Measurements from ENCODE around the gene SPIRE2.
"Not testable (repeated sequence)": the region's sequence is repeated elsewhere in the genome, so short reads cannot be mapped to it uniquely, and the experiment has no call there.

SPIRE2 gene, protein sequence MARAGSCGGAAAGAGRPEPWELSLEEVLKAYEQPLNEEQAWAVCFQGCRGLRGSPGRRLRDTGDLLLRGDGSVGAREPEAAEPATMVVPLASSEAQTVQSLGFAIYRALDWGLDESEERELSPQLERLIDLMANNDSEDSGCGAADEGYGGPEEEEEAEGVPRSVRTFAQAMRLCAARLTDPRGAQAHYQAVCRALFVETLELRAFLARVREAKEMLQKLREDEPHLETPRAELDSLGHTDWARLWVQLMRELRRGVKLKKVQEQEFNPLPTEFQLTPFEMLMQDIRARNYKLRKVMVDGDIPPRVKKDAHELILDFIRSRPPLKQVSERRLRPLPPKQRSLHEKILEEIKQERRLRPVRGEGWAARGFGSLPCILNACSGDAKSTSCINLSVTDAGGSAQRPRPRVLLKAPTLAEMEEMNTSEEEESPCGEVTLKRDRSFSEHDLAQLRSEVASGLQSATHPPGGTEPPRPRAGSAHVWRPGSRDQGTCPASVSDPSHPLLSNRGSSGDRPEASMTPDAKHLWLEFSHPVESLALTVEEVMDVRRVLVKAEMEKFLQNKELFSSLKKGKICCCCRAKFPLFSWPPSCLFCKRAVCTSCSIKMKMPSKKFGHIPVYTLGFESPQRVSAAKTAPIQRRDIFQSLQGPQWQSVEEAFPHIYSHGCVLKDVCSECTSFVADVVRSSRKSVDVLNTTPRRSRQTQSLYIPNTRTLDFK

DNA sequence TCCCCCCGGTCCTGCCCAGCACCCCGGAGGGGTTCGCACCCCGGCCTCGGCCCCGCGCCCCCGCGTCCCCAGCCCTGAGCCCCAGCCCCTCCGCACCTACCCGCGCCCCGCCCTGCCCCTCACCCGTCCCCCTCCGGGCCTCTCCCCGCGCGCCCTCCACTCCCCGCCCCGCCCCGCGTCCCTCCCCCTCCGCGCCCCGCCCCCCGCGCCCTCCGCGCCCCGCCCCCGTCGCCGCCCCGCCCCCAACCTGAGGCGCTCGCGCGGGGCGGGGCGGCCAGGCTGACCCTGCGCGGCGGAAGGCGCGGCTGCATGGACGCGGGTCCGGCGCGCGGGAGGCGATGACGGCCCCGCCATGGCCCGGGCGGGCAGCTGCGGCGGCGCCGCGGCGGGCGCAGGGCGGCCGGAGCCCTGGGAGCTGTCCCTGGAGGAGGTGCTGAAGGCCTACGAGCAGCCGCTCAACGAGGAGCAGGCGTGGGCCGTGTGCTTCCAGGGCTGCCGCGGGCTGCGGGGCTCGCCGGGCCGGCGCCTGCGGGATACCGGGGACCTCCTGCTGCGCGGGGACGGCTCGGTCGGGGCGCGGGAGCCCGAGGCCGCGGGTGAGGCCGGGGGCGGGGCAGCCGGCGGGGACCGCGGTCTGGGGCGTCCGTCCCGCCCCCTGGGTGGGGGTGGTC is at the start of gene SPIRE2:
TSS of gene SPIRE2 (plus strand) at position 277 of the 671 bp plus-strand sequence. CDS start at position 353, 76 bp downstream.
- peak; percentile 83 for DNase-seq (ENCODE audit: low read depth, low spot score)

DNA sequence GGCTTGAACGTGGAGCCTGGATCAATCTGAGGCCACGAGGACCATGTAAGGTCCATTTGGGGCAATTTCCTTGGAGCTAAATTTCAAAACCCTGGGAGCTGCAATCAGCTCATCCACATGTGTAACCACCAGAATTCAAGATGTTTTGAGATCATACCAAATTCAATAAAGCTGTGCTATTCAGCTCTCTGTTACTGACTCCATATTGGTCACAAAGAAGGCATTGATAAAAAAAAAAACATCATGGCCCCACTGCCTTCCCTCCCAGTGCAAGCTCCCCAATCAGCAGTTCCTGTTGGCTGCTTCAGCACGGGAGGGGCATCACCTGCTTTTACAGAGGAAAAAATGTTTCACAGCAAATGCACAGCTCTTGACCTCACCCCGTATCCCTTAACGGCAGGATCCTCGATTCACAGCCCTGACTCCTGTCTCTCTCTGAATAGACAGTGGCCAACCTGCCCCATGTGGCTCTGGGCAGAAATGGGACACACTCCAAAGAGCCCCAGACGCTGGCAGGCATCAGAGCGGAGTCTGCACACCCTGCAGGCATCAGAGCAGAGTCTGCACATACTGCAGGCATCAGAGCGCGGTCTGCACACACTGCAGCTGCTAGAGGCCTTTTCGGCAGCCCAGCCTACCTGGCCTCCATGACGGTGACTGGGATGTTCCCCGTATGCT is 48.9 kb upstream of the SPIRE2 start:
- no peak for DNase-seq (ENCODE audit: low read depth, low spot score)

DNA sequence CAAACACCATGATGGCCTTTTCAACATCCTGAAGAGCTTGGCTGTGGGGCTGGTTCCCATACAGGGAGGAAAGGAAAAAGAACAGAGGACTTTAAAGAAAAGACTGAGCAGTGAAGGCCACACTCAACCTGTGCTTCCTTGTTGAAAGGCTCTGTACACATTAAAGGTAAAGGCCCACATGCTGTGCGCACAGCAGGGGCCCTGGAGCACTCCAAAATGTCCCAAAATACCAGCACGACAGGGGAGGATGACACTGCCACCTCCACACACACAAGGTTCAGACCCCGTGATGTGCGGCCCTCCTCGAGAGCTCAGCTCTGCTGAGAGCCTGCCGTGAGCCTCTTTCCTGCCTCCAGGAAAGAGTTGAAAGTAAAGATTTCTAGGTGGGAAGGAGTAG is 48.4 kb upstream of the SPIRE2 start:
- peak; percentile 64 for DNase-seq (ENCODE audit: low read depth, low spot score)

- no peak for DNase-seq (ENCODE audit: low read depth, low spot score)
These were observed 45.8 kb upstream of the SPIRE2 start for GRCh38 chr16:89782489-89782888.

- DNase-seq (ENCODE audit: low read depth, low spot score) = not testable (repeated sequence)
These were observed 44.3 kb upstream of the SPIRE2 start for GRCh38 chr16:89783952-89784351.

- DNase-seq (ENCODE audit: low read depth, low spot score) = no peak
These were observed 43.9 kb upstream of the SPIRE2 start for GRCh38 chr16:89784406-89784805.

- DNase-seq (ENCODE audit: low read depth, low spot score) = no peak
These were observed 42.6 kb upstream of the SPIRE2 start for GRCh38 chr16:89785523-89786155.

DNA sequence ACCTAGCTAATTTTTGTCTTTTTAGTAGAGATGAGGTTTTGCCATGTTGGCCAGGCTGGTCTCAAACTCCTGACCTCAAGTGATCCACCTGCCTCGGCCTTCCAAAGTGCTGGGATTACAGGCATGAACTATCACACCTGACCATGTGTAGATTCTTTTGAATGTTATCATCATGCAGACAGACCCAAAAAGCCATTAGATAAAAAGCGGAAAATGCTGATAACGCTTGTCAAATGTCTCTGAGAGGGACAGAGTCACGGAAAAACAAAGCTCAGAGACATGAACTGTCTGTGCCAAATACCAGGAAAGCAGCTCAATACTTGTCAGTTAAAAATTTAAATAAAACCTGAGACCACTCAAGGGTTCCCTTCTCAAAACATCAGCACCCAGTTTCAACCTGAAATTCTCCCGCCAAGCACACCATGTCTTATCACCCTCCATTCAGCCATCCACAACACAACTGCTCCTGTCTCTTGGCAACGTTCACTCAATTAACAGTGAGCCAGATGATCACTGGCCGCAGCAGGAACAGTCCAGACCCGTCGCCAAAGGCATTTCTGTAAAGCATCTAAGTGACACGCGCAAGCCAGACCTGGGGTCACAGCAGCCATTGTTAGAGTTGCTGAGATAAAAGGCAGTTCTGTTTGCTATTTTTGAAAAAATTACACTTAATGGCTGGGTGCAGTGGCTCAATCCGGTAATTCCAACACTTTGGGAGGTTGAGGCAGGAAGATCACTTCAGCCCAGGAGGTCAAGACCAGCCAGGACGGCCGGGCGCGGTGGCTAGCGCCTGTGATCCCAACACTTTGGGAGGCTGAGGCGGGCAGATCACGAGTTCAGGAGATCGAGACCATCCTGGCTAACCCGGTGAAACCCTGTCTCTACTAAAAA is 41.6 kb upstream of the SPIRE2 start:
- DNase-seq (ENCODE audit: low read depth, low spot score) = no peak

- no peak for DNase-seq (ENCODE audit: low read depth, low spot score)
These were observed 40.9 kb upstream of the SPIRE2 start for GRCh38 chr16:89787365-89787805.

DNA sequence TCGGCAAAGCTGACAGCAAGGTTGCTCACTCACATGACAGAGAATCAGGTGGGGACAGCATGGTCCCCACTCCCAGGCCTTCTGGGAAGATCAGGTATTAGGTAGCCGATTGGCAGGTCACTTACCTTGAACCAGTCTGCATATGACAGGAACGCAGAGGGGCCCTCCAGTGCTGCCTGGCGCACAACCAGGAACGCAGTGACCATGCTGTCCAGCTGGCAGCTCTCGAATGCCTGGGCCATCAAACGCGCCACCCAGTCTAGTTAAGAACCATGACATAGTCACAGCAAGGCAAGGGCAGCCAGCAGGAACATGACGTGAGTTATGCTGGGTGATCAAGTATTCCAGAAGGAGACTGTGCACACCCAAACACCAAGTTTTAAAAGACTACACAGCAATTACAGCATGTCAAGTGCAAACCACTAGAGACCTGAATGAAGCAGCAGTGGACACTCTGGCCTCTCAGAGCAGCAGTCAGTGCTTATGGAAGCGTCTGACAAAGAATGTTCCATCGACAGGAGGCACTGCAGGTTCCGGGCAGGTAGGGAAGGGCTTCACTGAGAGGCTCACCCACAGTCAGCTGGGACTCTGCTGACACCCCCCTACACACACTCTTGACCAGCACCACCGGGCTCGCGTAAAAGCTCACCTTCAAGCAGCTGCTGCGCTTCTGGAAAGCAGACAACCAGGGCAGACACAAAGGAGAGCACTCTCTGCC is 36.8 kb upstream of the SPIRE2 start:
- DNase-seq (ENCODE audit: low read depth, low spot score) = no peak

- peak; percentile 64 for DNase-seq (ENCODE audit: low read depth, low spot score)
These were observed 35.2 kb upstream of the SPIRE2 start for GRCh38 chr16:89793092-89793491.

DNA sequence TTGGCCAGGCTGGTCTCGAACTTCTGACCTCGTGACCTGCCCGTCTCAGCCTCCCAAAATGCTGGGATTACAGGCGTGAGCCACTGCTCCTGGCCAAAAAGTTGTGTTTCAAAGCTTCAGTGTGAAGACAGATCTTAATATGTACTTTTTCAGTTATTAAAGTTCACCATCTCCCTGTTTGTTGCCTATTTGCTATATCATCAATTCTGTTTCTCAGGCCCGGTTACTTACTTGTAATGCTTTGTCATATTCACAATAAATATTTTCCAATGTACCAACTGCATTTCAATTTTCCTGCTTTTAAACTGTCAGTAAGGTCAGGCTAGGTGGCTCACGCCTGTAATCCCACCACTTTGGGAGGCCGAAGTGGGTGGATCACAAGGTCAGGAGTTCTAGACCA is 34.3 kb upstream of the SPIRE2 start:
- DNase-seq (ENCODE audit: low read depth, low spot score) = no peak

GRCh38 chr16:89795676-89796075 is 32.6 kb upstream of the SPIRE2 start:
- no peak for DNase-seq (ENCODE audit: low read depth, low spot score)

DNA sequence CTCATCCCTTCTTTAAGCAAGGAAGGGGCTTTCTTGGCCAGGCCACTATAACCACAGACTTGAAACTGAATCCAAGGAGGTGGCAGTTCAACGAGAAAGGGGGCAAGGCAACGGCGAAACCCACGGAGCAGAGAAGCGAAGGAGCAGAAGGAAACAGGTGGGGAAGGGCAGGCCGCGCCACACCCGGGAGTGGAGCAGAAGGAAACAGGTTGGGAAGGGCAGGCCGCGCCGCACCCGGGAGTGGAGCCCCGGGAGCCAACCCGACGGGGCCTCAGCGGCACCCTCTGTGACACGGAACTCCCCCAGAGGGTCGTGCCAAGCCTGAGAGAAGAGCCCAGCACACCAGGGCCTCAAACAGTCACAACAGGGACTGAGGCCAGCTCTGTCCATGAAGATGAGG is 32.2 kb upstream of the SPIRE2 start:
- DNase-seq (ENCODE audit: low read depth, low spot score) = no peak

DNA sequence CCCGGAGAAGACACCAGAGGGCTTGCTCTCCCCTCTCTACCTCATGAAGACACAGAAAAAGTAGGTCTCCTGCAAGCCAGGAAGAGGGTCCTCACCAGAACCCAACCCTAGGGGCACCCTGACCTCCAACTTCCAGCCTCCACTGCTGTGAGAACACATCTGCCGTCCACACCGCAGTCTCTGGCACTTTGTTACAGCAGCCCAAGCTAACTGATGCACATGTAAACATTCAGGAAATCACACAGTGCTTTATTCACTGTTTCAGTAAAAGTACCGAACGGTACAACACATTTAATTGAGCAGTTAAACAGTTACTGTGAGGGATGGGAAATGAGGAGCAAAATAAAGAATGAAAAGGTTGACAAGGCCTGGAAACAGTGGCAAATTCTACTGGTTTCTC is 30.1 kb upstream of the SPIRE2 start:
- DNase-seq (ENCODE audit: low read depth, low spot score) = no peak

GRCh38 chr16:89798832-89799370 is 29.4 kb upstream of the SPIRE2 start:
- DNase-seq (ENCODE audit: low read depth, low spot score) = no peak

DNA sequence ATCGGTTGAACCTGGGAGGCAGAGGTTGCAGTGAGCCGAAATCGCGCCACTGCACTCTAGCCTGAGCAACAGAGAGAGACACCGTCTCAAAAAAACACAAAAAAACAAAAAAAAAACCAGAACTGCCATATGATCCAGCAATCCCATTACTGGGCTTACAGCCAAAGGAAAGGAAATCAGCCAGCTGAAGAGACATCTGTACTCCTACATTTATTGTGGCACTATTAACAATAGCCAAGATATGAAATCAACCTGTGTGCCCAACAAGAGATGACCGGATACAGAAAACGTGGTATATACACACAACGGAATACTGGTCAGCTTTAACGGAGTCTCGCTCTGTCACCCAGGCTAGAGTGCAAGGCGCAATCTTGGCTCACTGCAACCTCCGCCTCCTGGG is 26.5 kb upstream of the SPIRE2 start:
- DNase-seq (ENCODE audit: low read depth, low spot score) = no peak

GRCh38 chr16:89805136-89805905 is 23.0 kb upstream of the SPIRE2 start:
- DNase-seq (ENCODE audit: low read depth, low spot score) = no peak

Data from ELF-1 (cell line).